Peyer's patch (tissue), 4 donors: ENCODE measurements around the gene WWP2. TPM values are rescaled to one million over a fixed set of nuclear protein-coding genes. Genes with fewer than 3 reads are reported as not detected.

Experiments
- DNase-seq, 3 donors: peaks; one replicate each; pipeline ENCODE4 v3.0.0-alpha.2; 2017 to 2019
- H3K27ac ChIP-seq, 4 donors: fragments of 200-600 bp; sonication (generic); one replicate each; pipeline ENCODE4 v1.5.1; 2016 to 2019
- H3K27me3 ChIP-seq, 2 donors: fragments of 200-600 bp; sonication (generic); one replicate each; pipeline ENCODE4 v1.5.1; 2019
- H3K36me3 ChIP-seq, 3 donors: fragments of 200-600 bp; sonication (generic); one replicate each; pipeline ENCODE4 v1.5.1; 2016 to 2019
- H3K4me1 ChIP-seq, 4 donors: fragments of 200-600 bp; sonication (generic); one replicate each; pipeline ENCODE4 v1.5.1; 2016 to 2019
- H3K4me3 ChIP-seq, 4 donors: fragments of 200-600 bp; sonication (generic); 1 replicate in 3 of 4; 2 replicates in 1 of 4; pipeline ENCODE4 v1.5.1; 2016 to 2019; ENCODE audit warnings: mild to moderate bottlenecking in 1 of 4
- H3K9me3 ChIP-seq, 4 donors: fragments of 200-600 bp; sonication (generic); one replicate each; pipeline ENCODE4 v1.5.1; 2016 to 2019; ENCODE audit warnings: mild to moderate bottlenecking in 1 of 4
- CTCF ChIP-seq, 6 experiments: fragments of 450-650 bp in 4 of 6; fragments of 200-600 bp in 2 of 6; sonication (generic) in 1 of 6; IDR thresholded peaks; one replicate each; pipeline ENCODE4 v1.5.1; 2017 to 2019; ENCODE audit warnings: antibody characterized with exemption in 6 of 6, mild to moderate bottlenecking in 3 of 6, moderate library complexity in 1 of 6
- POLR2A ChIP-seq, 2 donors: fragments of 450-650 bp; IDR thresholded peaks; one replicate each; pipeline ENCODE4 v1.5.1; 2017; ENCODE audit warnings: antibody characterized with exemption in 2 of 2, mild to moderate bottlenecking in 2 of 2, moderate library complexity in 2 of 2
- total RNA-seq, 4 donors: library from RNA; depleted of rRNA; stranded (reverse); fragments of >200 nt; gene quantifications; one replicate each; pipeline ENCODE4 v1.1.0, GENCODE V29; 2016

Gene WWP2
- total RNA-seq, 4 donors from 2014 or later, result 93.5 to 199 (median 111) TPM

GRCh38 chr16:69936751-69937211 lies 174.6 kb downstream of the WWP2 start:
- TF ChIP-seq CTCF (IDR thresholded peaks at IDR 0.05) (no peak), POLR2A (IDR thresholded peaks at IDR 0.05) (no peak)
- DNase-seq, result peak in 1 of 3 donors; percentile 9
- peaks cover 0 to 99% (median 0%) of the 10 kb centered on the region in 3 donors for H3K36me3 ChIP-seq
- H3K4me3 ChIP-seq, result no peak overlapping the region
- H3K9me3 ChIP-seq, result no peaks in the 10 kb centered on the region
- H3K4me1 ChIP-seq, result no peaks in the 10 kb centered on the region
- no peaks in the 10 kb centered on the region for H3K27me3 ChIP-seq
- H3K27ac ChIP-seq, result no peak overlapping the region

- peaks cover 0 to 93% (median 0%) of the 10 kb centered on the region in 3 donors for H3K36me3 ChIP-seq
- no peaks in the 10 kb centered on the region for H3K4me1 ChIP-seq
- H3K9me3 ChIP-seq, result no peaks in the 10 kb centered on the region
- H3K4me3 ChIP-seq, result no peak overlapping the region
- no peaks in the 10 kb centered on the region for H3K27me3 ChIP-seq
- no peak overlapping the region for H3K27ac ChIP-seq
- peak in 2 of 3 donors; percentile 4 to 45 for DNase-seq
- no peak for TF ChIP-seq CTCF (IDR thresholded peaks at IDR 0.05)
- TF ChIP-seq POLR2A (IDR thresholded peaks at IDR 0.05), result no peak
Measured at GRCh38 chr16:69937465-69937951, 175.4 kb downstream of the WWP2 start.

DNA sequence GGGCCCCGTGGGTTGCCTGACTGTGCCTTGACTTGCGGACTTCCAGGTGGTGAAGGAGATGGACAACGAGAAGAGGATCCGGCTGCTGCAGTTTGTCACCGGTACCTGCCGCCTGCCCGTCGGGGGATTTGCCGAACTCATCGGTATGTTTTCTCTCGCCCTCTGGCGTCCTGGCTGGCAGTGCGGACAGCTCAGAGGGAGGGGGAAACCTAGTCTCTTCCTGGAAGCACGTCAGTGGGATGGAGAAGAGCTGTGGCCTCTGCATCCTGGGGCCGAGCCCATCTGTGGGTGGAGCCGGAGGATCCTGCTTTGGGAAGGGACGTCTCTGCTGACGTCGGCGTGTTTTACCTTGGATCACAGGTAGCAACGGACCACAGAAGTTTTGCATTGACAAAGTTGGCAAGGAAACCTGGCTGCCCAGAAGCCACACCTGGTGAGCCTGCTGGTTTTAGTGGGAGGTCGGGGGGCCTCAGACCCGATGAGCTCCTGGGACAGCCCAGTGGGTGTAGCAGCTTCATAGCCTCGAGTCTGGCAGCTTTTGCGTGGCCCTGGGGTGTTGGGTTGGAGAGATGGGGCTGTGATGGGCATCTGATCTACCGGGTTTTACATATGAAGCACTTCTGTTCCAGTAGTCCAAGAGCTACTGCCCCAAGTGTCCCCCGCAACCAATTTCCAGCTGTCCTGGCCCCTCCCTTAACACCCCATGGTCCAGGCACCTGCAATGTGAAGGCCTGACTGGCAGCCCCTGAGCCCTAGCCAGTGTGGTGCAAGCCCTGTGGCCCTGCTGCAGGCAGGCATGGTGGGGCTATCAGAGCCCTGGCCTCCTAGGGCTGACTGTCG lies 177.1 kb downstream of the WWP2 start:
- no peaks in the 10 kb centered on the region for H3K27me3 ChIP-seq
- H3K36me3 ChIP-seq, result peaks cover 0 to 76% (median 0%) of the 10 kb centered on the region in 3 donors
- no peak overlapping the region for H3K4me3 ChIP-seq
- H3K9me3 ChIP-seq, result no peaks in the 10 kb centered on the region
- TF ChIP-seq POLR2A (IDR thresholded peaks at IDR 0.05), result no peak
- no peak for TF ChIP-seq CTCF (IDR thresholded peaks at IDR 0.05)
- no peak overlapping the region for H3K27ac ChIP-seq
- peak in 1 of 3 donors; percentile 13 for DNase-seq
- no peaks in the 10 kb centered on the region for H3K4me1 ChIP-seq

- no peak overlapping the region for H3K4me3 ChIP-seq
- TF ChIP-seq CTCF (IDR thresholded peaks at IDR 0.05), result no peak
- TF ChIP-seq POLR2A (IDR thresholded peaks at IDR 0.05), result no peak
- H3K27me3 ChIP-seq, result no peaks in the 10 kb centered on the region
- DNase-seq, result peak in 1 of 3 donors; percentile 11
- H3K36me3 ChIP-seq, result peaks cover 0 to 68% (median 0%) of the 10 kb centered on the region in 3 donors
- H3K9me3 ChIP-seq, result no peaks in the 10 kb centered on the region
- no peaks in the 10 kb centered on the region for H3K4me1 ChIP-seq
- H3K27ac ChIP-seq, result no peak overlapping the region
Measured at GRCh38 chr16:69939821-69940585, 177.9 kb downstream of the WWP2 start.

DNA sequence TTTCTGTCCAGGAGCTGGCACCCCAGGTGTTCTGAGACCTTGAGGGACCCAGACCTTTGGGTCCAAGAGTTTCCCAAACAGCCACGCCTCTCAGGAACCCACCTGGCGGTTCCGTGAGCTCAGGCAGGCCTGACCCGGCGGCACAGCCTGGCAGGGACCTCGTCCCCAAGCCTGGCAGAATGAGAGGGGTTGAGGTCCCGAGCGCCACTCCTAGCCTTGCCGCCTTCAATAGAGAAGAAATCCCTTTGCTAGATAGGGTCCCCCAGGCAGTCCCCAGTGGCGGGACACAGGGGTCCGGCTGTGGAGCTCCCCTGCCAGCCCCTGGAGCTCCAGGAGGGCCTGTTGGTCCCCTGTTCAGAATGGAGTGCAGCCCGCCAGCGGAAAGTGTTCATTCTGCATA lies 178.5 kb downstream of the WWP2 start:
- no peak for TF ChIP-seq CTCF (IDR thresholded peaks at IDR 0.05)
- TF ChIP-seq POLR2A (IDR thresholded peaks at IDR 0.05), result no peak
- peak in 1 of 3 donors; percentile 6 for DNase-seq
- Histone ChIP-seq H3K36me3 (peaks cover 0 to 61% (median 0%) of the 10 kb centered on the region in 3 donors), H3K9me3 (no peaks in the 10 kb centered on the region), H3K27me3 (no peaks in the 10 kb centered on the region), H3K4me3 (no peak overlapping the region), H3K27ac (no peak overlapping the region), H3K4me1 (no peaks in the 10 kb centered on the region)
